ENCODE data around the gene ARSK.

DNA sequence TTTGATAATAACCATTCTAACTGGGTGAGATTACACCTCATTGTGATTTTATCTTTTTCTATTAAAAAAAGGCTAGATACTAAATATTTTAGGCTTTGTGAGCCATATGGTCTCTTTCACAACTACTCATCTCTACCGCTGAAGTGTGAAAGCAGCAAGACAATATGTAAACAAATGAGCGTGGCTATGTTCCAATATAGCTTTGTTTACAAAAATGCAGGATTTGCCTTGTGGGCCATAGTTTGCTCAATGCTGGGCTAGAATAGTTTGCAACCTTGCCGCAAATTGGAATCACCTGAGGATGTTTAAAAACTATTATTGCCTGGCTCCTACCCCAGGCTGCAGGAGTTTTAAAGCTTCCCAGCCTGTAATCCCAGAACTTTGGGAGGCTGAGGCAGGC lies 54.8 kb downstream of the ARSK start:
- TF ChIP-seq, protein P1, sequence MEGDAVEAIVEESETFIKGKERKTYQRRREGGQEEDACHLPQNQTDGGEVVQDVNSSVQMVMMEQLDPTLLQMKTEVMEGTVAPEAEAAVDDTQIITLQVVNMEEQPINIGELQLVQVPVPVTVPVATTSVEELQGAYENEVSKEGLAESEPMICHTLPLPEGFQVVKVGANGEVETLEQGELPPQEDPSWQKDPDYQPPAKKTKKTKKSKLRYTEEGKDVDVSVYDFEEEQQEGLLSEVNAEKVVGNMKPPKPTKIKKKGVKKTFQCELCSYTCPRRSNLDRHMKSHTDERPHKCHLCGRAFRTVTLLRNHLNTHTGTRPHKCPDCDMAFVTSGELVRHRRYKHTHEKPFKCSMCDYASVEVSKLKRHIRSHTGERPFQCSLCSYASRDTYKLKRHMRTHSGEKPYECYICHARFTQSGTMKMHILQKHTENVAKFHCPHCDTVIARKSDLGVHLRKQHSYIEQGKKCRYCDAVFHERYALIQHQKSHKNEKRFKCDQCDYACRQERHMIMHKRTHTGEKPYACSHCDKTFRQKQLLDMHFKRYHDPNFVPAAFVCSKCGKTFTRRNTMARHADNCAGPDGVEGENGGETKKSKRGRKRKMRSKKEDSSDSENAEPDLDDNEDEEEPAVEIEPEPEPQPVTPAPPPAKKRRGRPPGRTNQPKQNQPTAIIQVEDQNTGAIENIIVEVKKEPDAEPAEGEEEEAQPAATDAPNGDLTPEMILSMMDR (IDR thresholded peaks at IDR 0.05), result no peak
- TF ChIP-seq POLR2AphosphoS5 (IDR thresholded peaks at IDR 0.05), result no peak

Measured in upper lobe of left lung (tissue), 4 donors.